ENCODE measurements around the gene ERMAP. TPM values are rescaled to one million over a fixed set of nuclear protein-coding genes. Genes with fewer than 3 reads are reported as not detected.

ERMAP gene, protein sequence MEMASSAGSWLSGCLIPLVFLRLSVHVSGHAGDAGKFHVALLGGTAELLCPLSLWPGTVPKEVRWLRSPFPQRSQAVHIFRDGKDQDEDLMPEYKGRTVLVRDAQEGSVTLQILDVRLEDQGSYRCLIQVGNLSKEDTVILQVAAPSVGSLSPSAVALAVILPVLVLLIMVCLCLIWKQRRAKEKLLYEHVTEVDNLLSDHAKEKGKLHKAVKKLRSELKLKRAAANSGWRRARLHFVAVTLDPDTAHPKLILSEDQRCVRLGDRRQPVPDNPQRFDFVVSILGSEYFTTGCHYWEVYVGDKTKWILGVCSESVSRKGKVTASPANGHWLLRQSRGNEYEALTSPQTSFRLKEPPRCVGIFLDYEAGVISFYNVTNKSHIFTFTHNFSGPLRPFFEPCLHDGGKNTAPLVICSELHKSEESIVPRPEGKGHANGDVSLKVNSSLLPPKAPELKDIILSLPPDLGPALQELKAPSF
- polyA plus RNA-seq (ENCODE audit: insufficient read length): 8.2 TPM

DNA sequence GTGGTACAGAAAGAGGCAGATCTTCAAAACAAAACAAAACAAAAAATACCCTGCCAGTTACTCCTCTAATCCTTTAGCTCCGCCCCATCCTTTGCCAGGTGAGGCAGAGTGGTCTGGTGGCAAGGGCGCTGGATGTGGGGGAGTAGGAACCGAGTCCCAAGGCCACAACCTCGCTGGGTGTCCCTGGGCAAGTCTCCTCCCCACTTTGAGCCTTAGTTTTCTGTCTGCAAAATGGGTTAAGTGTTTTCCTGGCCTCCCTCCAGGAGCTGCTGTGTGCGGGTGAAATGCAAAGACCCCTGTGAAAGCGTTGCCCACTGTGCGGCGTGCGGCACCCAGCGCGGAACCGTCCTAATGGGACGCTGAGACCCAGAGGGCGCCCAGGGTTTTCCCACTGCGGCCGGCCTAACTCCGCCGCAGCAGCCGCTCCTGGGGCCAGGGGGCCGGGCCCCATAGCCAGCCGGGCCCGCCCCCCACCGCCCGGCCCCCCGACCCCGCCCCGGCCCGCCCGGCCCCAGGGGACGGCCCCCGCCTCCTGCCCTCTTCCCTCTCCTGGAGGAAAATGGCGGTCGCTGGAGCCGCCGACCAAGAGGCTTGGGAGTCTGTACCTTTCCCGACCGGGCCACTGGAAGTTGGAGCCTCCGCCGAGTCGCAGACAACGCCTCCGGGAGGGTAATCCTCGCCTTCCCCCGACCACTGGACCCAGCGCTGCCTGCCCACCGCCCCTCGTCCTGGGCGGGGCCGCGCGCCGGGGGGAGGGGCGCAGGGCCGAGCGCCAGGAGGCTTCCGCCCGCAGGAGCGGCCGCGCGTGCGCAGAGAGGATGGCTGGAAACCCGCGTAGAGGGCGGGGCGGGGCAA is at the start of gene ERMAP, which contains the start of gene SVBP:
TSS of gene ERMAP (plus strand) at position 538 of the 855 bp plus-strand sequence. CDS start 13,327 bp downstream, outside the sequence.
TSS of gene SVBP (minus strand) at position 813 of the 855 bp plus-strand sequence. CDS start 853 bp downstream, outside the sequence.
- peak; percentile 92 for DNase-seq

- DNase-seq: no peak
These were observed 49.4 kb upstream of the ERMAP start for GRCh38 chr1:42767510-42768000.

GRCh38 chr1:42768172-42768571 is 48.8 kb upstream of the ERMAP start:
- no peak for DNase-seq

GRCh38 chr1:42769811-42770210 is 47.1 kb upstream of the ERMAP start:
- no peak for DNase-seq

DNA sequence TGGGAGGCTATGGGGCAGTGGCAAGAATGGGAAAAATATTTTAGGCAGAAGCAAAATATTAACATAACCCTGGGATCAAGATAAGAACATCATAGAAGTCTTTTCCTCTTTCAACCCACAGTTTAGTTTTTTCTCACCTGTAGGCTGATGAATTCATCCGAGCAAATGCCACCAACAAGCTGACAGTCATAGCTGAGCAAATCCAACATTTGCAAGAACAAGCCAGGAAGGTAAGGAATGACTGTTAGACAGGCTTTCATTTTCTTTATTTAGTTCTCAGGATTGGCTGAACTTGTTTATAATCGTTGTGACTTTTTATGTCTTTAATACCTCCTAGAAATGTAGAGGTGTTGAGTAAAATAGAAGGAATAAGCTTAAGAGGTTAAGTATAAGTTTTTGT is 43.5 kb upstream of the ERMAP start:
- DNase-seq: no peak

GRCh38 chr1:42774928-42775526 is 41.9 kb upstream of the ERMAP start:
- no peak for DNase-seq

DNA sequence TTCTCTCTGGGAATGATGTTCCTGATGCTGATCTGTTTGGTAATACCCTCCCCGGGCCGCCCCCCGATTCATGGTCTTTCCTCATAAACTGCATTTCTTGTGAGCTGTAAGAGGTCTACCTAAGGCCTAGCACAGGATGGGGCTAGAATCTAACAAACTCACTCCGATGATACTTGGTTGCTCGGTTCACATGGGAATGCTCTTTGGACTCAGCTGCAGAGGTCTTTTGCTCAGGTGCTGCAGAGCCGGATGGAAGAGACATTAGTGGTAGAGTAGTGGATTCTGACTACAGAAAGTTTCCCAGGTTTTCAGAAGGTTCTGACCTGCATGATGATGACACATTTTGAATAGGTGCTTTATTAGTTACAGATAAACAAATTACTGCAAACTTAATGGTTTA is 40.4 kb upstream of the ERMAP start:
- no peak for DNase-seq

DNA sequence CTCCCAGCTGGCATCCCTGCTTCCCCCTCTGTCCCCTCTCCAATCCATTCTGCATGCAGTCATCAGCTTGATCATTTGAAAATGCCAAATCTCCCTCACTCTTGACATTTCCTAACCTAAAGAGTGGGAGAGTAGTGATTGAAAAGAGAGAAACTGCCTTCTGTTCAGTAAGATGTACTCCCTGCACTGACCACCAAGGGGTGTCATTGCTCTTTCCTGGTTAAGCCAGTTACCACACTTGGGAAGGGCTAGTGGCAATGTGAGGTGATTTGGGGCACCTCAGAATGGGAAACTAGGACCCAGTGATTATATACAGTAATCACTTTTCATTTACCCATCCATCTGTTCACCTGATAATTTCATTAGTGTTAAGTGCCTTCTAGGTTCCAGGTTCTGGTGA is 39.1 kb upstream of the ERMAP start:
- no peak for DNase-seq

GRCh38 chr1:42779725-42780124 is 37.2 kb upstream of the ERMAP start:
- DNase-seq: no peak

- no peak for DNase-seq
These were observed 36.7 kb upstream of the ERMAP start for GRCh38 chr1:42780176-42780575.

- DNase-seq: no peak
These were observed 33.8 kb upstream of the ERMAP start for GRCh38 chr1:42783092-42783491.

- no peak for DNase-seq
These were observed 32.4 kb upstream of the ERMAP start for GRCh38 chr1:42784547-42784945.

DNA sequence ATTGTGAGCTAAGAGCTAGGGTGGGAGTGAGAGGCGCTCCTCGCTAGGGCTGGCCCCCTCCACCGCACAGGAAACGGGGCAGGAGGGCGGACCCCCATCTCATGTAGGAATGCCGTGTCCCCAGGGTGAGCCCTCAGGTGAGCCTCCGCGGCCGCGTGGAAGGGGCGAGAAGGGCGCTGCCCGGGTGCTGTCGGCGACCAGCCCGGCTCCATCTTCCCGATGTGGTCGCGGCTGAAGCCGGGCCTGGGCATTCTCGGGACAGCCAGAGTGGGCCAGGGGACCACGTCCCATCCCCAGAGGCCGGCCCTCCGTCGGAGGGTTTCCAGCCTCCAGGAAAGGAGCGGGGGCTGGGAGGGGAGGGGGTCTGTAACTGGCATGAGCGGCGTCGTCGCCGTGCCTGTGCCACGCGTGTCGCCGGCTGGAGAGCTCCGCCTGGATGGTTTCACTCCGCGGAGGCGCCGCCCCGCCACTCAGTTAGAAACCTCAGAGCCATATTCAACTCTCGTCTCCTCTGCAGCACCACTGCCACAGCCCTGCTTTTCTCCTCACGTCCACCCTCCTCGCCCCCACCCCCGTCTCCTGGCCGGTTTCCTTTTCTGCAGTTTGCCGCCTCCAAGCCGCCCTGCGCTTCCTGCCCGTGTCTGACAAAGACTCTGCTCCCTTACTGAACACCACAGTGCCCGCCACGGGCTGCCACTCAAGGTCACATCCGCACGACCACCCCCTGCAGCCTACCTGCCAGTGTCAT is 31.8 kb upstream of the ERMAP start, which contains the start of gene TMEM269:
TSS of gene TMEM269 (plus strand) at position 46 of the 748 bp plus-strand sequence. CDS start 4,903 bp downstream, outside the sequence.
- peak; percentile 26 for DNase-seq

DNA sequence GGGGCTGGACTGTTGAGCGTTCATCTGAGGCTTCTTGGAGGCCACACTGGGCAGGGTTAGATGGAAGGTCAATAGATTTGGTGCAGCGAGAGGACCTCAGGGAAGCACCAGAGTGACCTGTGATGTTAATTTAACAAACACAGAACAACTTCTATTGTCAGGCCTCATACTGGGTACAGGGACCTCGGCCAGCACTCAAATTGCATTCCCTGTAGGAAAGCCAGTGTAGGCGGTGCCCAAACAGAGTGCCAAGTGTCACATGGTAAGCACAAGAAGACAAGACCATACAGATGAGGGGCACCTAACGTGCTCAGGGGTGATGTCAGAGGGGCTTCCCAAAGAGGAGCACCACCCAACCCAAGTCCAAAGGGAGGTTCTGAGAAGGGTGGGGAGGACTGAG is 30.8 kb upstream of the ERMAP start:
- DNase-seq: no peak

GRCh38 chr1:42788021-42788420 is 28.9 kb upstream of the ERMAP start:
- no peak for DNase-seq

DNA sequence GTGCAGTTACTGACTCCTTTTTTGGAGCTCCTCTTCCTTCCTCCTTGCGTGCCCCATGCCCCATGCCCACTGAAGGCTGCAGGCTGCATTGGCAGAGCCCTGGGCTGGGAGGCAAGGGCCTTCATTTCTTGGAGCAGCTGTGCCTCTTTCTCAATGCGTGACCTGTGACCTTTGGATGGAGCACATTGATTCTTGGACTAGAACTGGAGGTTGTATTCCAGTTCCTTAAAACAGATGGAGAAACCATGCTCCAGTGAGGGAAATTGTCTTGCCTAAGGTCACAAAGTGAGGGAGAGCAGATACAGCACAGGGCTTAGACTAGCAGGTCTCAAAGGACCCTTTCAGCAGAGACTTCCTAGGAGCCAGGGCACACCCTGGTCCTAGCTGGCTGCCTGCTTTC is 23.1 kb upstream of the ERMAP start:
- no peak for DNase-seq

DNA sequence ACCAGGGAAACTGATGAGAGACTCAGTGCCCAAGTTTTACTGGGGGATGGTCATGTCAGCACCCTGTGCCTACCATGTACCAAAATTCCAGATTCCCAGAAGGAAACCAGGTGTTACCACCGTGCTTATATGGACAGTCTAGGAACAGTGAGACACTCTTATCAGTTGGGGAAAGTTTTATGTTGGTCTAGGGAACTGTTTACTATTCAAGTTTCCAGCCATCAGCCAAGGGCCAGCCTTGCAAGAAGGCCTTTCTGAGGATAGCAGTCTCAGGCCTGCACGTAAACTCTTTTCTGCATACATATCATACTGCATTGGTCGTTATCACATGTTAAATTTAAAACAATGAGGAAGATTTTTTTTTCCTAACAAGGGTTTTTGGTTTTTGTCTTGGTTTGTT is 19.5 kb upstream of the ERMAP start:
- no peak for DNase-seq

DNA sequence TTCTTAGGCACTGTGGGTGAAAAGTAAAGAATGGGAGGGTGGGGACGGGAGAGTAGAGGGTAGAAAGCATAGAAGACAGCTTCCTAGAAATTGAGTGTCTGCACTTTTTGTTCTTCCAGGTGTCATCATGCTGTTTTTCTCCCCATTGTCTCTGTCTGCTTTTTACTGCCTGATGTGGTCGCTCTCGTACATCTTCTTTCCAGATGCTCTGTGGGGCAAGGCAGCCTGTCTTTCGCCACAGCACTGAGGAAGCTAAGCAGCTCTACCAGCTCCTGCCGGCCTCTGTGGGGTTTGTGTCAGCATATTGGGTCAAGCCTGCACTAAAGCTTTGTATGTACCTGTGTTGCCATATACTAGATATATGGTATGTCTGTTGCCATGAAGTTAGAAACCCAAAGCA is 18.9 kb upstream of the ERMAP start:
- no peak for DNase-seq

- no peak for DNase-seq
These were observed 15.0 kb upstream of the ERMAP start for GRCh38 chr1:42801832-42802473.

- DNase-seq: no peak
These were observed 10.8 kb upstream of the ERMAP start for GRCh38 chr1:42806171-42806570.

DNA sequence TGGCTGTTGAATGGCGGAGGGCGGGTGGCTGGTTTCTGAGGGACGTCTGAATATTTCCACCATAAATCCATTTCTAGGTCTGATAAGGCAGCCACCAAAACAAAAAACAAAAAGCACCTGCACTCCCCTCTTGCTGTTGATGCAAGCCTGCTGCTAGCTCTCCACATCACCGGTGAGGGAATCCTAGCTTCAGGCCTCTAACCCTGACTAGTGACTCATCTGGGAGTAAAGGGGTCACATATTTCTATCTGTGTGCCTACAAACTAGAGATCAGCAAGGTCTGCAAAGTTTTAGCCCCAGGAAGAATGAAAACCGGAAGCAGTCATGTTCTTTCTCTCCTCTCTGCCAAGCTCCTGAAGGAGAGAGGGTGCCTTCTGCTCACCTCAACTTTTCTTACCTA is 10.3 kb upstream of the ERMAP start:
- DNase-seq: no peak
